K562 (cell line): Measurements from ENCODE around the gene ZNF112. TPM values are rescaled to one million over a fixed set of nuclear protein-coding genes. Genes with fewer than 3 reads are reported as not detected.

Experiments used
- CBFB ChIP-seq: sonication (generic); formaldehyde crosslinking; IDR thresholded peaks from 2 replicates; pipeline ENCODE4 v1.4.0; 2020; ENCODE audit warnings: mild to moderate bottlenecking, missing genetic modification reagents
- CBX3 ChIP-seq, 2 experiments: IDR thresholded peaks; 1 replicate in 1 of 2; 2 replicates in 1 of 2; pipeline ENCODE4 v1.6.1; 2012; ENCODE audit warnings: inconsistent platforms in 2 of 2, low read length in 2 of 2, borderline replicate concordance in 1 of 2, control low read depth in 1 of 2
- CCNT2 ChIP-seq: IDR thresholded peaks from 2 replicates; pipeline ENCODE4 v1.6.1; 2011; ENCODE audit warnings: borderline replicate concordance, low read depth, mild to moderate bottlenecking, moderate library complexity, mixed read lengths, low read length; ENCODE audit not compliant: insufficient read length; ENCODE audit errors: extremely low read depth
- CHAMP1 ChIP-seq: fragments of 450-650 bp; IDR thresholded peaks from 2 replicates; pipeline ENCODE4 v1.6.1; 2016; ENCODE audit warnings: mild to moderate bottlenecking
- ETV5 ChIP-seq: sonication (generic); formaldehyde crosslinking; IDR thresholded peaks from 2 replicates; pipeline ENCODE4 v1.4.0; 2020; ENCODE audit warnings: low read depth, mild to moderate bottlenecking, missing genetic modification reagents
- HDAC1 ChIP-seq, 2 experiments: fragments of 450-650 bp; IDR thresholded peaks; 2 replicates each; pipeline ENCODE4 v1.6.1; 2016 to 2017; ENCODE audit warnings: inconsistent platforms in 1 of 2, mild to moderate bottlenecking in 1 of 2, moderate library complexity in 1 of 2
- HES1 ChIP-seq: fragments of 450-650 bp; IDR thresholded peaks from 2 replicates; pipeline ENCODE4 v1.6.1; 2016; ENCODE audit warnings: low read depth, mild to moderate bottlenecking, moderate library complexity
- HOXB6 ChIP-seq: fragments of 250-450 bp; sonication (Bioruptor Pico); IDR thresholded peaks from 2 replicates; pipeline ENCODE4 v1.5.1; 2022; ENCODE audit warnings: mild to moderate bottlenecking, borderline replicate concordance
- MAFF ChIP-seq: IDR thresholded peaks from 2 replicates; pipeline ENCODE4 v1.6.1; 2012; ENCODE audit warnings: low read length, improper control_type of control experiment
- NCOA1 ChIP-seq: fragments of 450-650 bp; IDR thresholded peaks from 2 replicates; pipeline ENCODE4 v1.6.1; 2016; ENCODE audit warnings: low read depth
- NR2C1 ChIP-seq, 2 experiments: fragments of 450-650 bp; IDR thresholded peaks; 2 replicates each; pipeline ENCODE4 v1.6.1; 2017; ENCODE audit warnings: mild to moderate bottlenecking in 2 of 2, antibody characterized with exemption in 1 of 2, inconsistent platforms in 1 of 2, missing compliant biosample characterization in 1 of 2, missing genetic modification characterization in 1 of 2
- PCBP1 ChIP-seq: fragments of 200-400 bp; formaldehyde crosslinking; IDR thresholded peaks from 2 replicates; pipeline ENCODE4 v1.6.1; 2018; ENCODE audit warnings: mild to moderate bottlenecking, low read depth, low read length; ENCODE audit not compliant: poor library complexity, severe bottlenecking
- PRMT5 ChIP-seq: sonication (generic); formaldehyde crosslinking; IDR thresholded peaks from 2 replicates; pipeline ENCODE4 v1.5.0; 2020; ENCODE audit warnings: missing genetic modification reagents
- PURB ChIP-seq: sonication (generic); formaldehyde crosslinking; IDR thresholded peaks from 2 replicates; pipeline ENCODE4 v1.9.0; 2021; ENCODE audit warnings: low read depth, mild to moderate bottlenecking, missing genetic modification reagents
- RNF2 ChIP-seq: sonication (generic); IDR thresholded peaks from 2 replicates; pipeline ENCODE4 v1.6.1; 2016
- SMARCE1 ChIP-seq: fragments of 450-650 bp; IDR thresholded peaks from 2 replicates; pipeline ENCODE4 v1.7.1; 2016; ENCODE audit warnings: mild to moderate bottlenecking
- SOX6 ChIP-seq: fragments of 450-650 bp; IDR thresholded peaks from 2 replicates; pipeline ENCODE4 v1.6.1; 2014; ENCODE audit warnings: mild to moderate bottlenecking
- TFE3 ChIP-seq: fragments of 450-650 bp; formaldehyde crosslinking; IDR thresholded peaks from 2 replicates; pipeline ENCODE4 v1.4.0; 2020; ENCODE audit warnings: mild to moderate bottlenecking, mixed read lengths
- TRIM28 ChIP-seq: fragments of 450-650 bp; IDR thresholded peaks from 2 replicates; pipeline ENCODE4 v1.6.1; 2017
- ZBTB1 ChIP-seq: sonication (generic); formaldehyde crosslinking; IDR thresholded peaks from 2 replicates; pipeline ENCODE4 v1.8.1; 2023; ENCODE audit warnings: missing genetic modification reagents, low read depth, mild to moderate bottlenecking, borderline replicate concordance
- ZFX ChIP-seq: sonication (generic); formaldehyde crosslinking; IDR thresholded peaks from 2 replicates; pipeline ENCODE4 v1.8.0; 2022; ENCODE audit warnings: mild to moderate bottlenecking, missing genetic modification reagents, moderate library complexity
- ZNF175 ChIP-seq: fragments of 200-800 bp; sonication (Bioruptor generic); IDR thresholded peaks from 2 replicates; pipeline ENCODE4 v1.6.1; 2016; ENCODE audit warnings: low read depth, mild to moderate bottlenecking, missing genetic modification characterization, missing compliant biosample characterization
- ZNF717 ChIP-seq: fragments of 250-450 bp; sonication (Bioruptor Pico); IDR thresholded peaks from 2 replicates; pipeline ENCODE4 v1.5.0; 2021
- ZSCAN29 ChIP-seq: fragments of 450-650 bp; IDR thresholded peaks from 2 replicates; pipeline ENCODE4 v1.6.1; 2017
- polyA plus RNA-seq, 8 experiments: library from polyadenylated mRNA; depleted of rRNA in 4 of 8; stranded (reverse) in 5 of 8; unstranded in 3 of 8; fragments of >200 nt; fragmentation: Nextera tagmentation in 2 of 8; fragmentation: Illumina TruSeq in 1 of 8; extraction: Ambion mirVana in 2 of 8; extraction: Trizol in 1 of 8; gene quantifications; 2 replicates each; pipeline versions ENCODE4 v1.2.1 to v1.2.3, GENCODE V29; 2011 to 2014; ENCODE audit warnings: inconsistent platforms in 1 of 8, missing spikeins in 1 of 8
- total RNA-seq, 7 experiments: library from RNA; depleted of rRNA in 6 of 7; stranded (reverse); fragments of >200 nt in 6 of 7; fragmentation: Illumina TruSeq in 2 of 7; extraction: Trizol in 2 of 7; gene quantifications; 2 replicates each; pipeline versions ENCODE4 v1.2.1 to v1.2.3, GENCODE V29; 2011 to 2021; ENCODE audit warnings: low replicate concordance in 1 of 7

Gene ZNF112
- total and polyA plus RNA-seq, 9 of the 15 experiments (the other 6 are each of a cell fraction or from before 2014, with no cell fraction given), result 0.21 to 1.3 (median 0.61) TPM

GRCh38 chr19:44304659-44305193 lies 51.8 kb downstream of the ZNF112 start, which contains the start of gene ZNF235 (continued):
- TF ChIP-seq PCBP1 (no peak), PURB (CRISPR knock-in tag) (no peak), CBX3 (IDR thresholded peaks at IDR 0.05; ENCODE audit: borderline replicate concordance in 1 of 2, low read length in 2 of 2) (peak in 1 of 2 experiments; percentile 16; a peak in 1 of 3 replicates), NR2C1 (IDR thresholded peaks at IDR 0.05) (peak; percentile 40; the same call in 1 of the 2 replicates), NR2C1 (tag; IDR thresholded peaks at IDR 0.05) (peak; percentile 88), ZBTB1 (CRISPR knock-in tag) (no peak), CHAMP1 (no peak), ZNF175 (CRISPR knock-in tag) (no peak), CCNT2 (peak; percentile 20), HES1 (no peak), PRMT5 (CRISPR knock-in tag) (no peak), RNF2 (peak; percentile 47; the same call in 1 of the 2 replicates), SMARCE1 (peak; percentile 55), MAFF (no peak), ETV5 (CRISPR knock-in tag) (peak; percentile 81), ZNF717 (no peak), ZFX (no peak), SOX6 (peak; percentile 24; the same call in 1 of the 2 replicates), CBFB (no peak), ZSCAN29 (no peak), TRIM28 (no peak), NCOA1 (no peak), TFE3 (CRISPR knock-in tag) (no peak), HDAC1 (IDR thresholded peaks at IDR 0.05) (peak in 1 of 2 experiments; percentile 59; a peak in 1 of 4 replicates), HOXB6 (no peak)
